Activated CD8-positive, alpha-beta T cell treated with anti-CD3 and anti-CD28 coated beads, Interleukin-2, amount 10 ng/mL, durations not matched to agents 7 days and 5 days (primary cell): Measurements from ENCODE around the gene PGK1. TPM values are rescaled to one million over a fixed set of nuclear protein-coding genes. Genes with fewer than 3 reads are reported as not detected.
A peak's percentile ranks its signal among the peaks of the same experiment; 100 is the strongest.
"Not testable (repeated sequence)": the region's sequence is repeated elsewhere in the genome, so short reads cannot be mapped to it uniquely, and the experiment has no call there.

Experiments used
- ATAC-seq: fragments of 150-1000 bp; cut with Tn5 transposase; one replicate; pipeline ENCODE4 v1.10.0; 2021; ENCODE audit warnings: moderate library complexity
- CTCF ChIA-PET: fragments of 350-600 bp; sonication (Branson Sonifier 250); formaldehyde crosslinking; loops from one replicate; lab custom pipeline; 2021; ENCODE audit warnings: antibody characterized with exemption; lab: Charles Lee
- POLR2A ChIA-PET: fragments of 350-600 bp; sonication (Branson Sonifier 250); formaldehyde crosslinking; loops from one replicate; lab custom pipeline; 2021; ENCODE audit warnings: antibody characterized with exemption; lab: Charles Lee
- DNase-seq: peaks from one replicate; pipeline ENCODE4 v3.0.0-alpha.2; 2020
- H3K27ac Mint-ChIP-seq: one replicate; pipeline ENCODE4 v1.8.0; 2021; ENCODE audit warnings: mild to moderate bottlenecking, mixed read lengths
- H3K27me3 Mint-ChIP-seq: one replicate; pipeline ENCODE4 v1.8.0; 2021; ENCODE audit warnings: low read depth, mixed read lengths
- H3K36me3 Mint-ChIP-seq: one replicate; pipeline ENCODE4 v1.8.0; 2021; ENCODE audit warnings: low read depth, mixed read lengths
- H3K4me1 Mint-ChIP-seq: one replicate; pipeline ENCODE4 v1.8.0; 2021; ENCODE audit warnings: low read depth, mixed read lengths
- H3K4me3 Mint-ChIP-seq: one replicate; pipeline ENCODE4 v1.8.0; 2021; ENCODE audit warnings: mild to moderate bottlenecking, mixed read lengths
- H3K9me3 Mint-ChIP-seq: one replicate; pipeline ENCODE4 v1.8.0; 2022; ENCODE audit warnings: mixed read lengths; ENCODE audit not compliant: insufficient read depth
- total RNA-seq, 2 experiments: library from RNA; stranded (reverse); gene quantifications; one replicate each; pipeline ENCODE4 v1.2.3, GENCODE V29; 2021

The PGK1 gene
- total RNA-seq, 2 experiments from 2014 or later: 1,137 to 1,152 TPM

DNA sequence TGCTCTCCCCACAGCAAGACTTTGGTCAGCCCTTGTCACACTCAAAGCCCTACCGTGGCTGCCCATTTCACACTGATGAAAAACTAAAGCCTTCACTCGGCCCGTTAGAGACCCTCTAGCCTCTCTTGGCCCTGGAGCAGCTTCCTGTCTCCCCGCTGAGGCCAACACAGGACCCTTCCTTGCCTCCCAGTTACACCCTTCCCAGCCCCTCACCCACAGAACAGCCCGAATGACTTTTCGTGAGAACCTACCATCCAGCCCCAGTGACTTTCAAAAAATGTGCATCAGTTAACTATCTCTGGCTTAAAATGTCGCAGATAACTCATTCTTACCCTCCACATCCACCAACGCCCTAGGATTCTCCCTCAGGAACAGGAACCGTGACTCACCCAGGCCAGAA is 36.2 kb downstream of the PGK1 start:
- no peaks in the 10 kb centered on the region for H3K27me3 Mint-ChIP-seq
- ChIA-PET POLR2A (interaction anchor here (0.9 to 1.2 kb wide), 3 partner anchors 10 to 32 kb away, joined by 3 to 4 read pairs (median 3); no protein-coding TSS in a partner anchor), CTCF (interaction anchor here (1.5 kb wide), 1 partner anchor 23 kb away, joined by 4 read pairs; no protein-coding TSS in a partner anchor)
- ATAC-seq (no peak), DNase-seq (no peak)
- peak overlapping the region; percentile 84 for H3K4me3 Mint-ChIP-seq
- no peaks in the 10 kb centered on the region for H3K9me3 Mint-ChIP-seq
- peak overlapping the region; percentile 61 for H3K27ac Mint-ChIP-seq
- H3K36me3 Mint-ChIP-seq: no peaks in the 10 kb centered on the region
- peaks cover 11% of the 10 kb centered on the region for H3K4me1 Mint-ChIP-seq

DNA sequence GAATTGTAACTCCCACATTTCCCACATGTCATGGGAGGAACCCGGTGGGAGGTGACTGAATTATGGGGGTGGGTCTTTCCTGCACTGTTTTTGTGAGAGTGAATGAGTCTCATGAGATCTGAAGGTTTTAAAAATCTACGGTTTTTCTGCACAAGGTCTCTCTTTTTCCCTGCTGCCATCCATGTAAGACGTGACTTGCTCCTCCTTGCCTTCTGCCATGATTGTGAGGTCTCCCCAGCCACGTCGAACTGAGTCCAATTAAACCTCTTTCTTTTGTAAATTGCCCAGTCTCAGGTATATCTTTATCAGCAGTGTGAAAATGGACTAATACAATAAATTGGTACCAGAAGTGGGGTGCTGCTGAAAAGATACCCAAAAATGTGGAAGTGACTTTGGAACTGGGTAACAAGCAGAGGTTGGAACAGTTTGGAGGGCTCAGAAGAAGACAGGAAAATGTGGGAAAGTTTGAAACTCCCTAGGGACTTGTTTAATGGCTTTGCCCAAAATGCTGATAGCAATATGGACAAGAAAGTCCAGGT is 43.0 kb downstream of the PGK1 start:
- CTCF ChIA-PET, POLR2A ChIA-PET, H3K27ac Mint-ChIP-seq, H3K27me3 Mint-ChIP-seq, ATAC-seq, DNase-seq, H3K36me3 Mint-ChIP-seq, H3K4me1 Mint-ChIP-seq, H3K4me3 Mint-ChIP-seq: not testable (repeated sequence)
- H3K9me3 Mint-ChIP-seq: peaks cover 23% of the 10 kb centered on the region

DNA sequence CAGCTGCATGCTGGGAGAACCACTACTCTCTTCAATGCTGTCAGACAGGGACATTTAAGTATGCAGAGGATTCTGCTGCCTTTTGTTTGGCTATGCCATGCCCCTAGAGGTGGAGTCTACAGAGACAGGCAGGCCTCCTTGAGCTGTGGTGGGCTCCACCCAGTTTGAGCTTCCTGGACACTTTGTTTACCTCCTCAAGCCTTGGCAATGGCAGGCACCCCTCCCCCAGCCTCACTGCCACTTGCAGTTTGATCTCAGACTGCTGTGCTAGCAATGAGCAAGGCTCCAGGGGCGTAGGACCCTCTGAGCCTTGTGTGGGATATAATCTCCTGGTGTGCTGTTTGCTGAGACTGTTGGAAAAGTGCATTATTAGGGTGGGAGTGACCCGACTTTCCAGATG is 53.3 kb downstream of the PGK1 start:
- H3K4me3 Mint-ChIP-seq, DNase-seq, H3K9me3 Mint-ChIP-seq, H3K4me1 Mint-ChIP-seq, H3K27ac Mint-ChIP-seq, CTCF ChIA-PET, H3K27me3 Mint-ChIP-seq, POLR2A ChIA-PET, H3K36me3 Mint-ChIP-seq, ATAC-seq: not testable (repeated sequence)

DNA sequence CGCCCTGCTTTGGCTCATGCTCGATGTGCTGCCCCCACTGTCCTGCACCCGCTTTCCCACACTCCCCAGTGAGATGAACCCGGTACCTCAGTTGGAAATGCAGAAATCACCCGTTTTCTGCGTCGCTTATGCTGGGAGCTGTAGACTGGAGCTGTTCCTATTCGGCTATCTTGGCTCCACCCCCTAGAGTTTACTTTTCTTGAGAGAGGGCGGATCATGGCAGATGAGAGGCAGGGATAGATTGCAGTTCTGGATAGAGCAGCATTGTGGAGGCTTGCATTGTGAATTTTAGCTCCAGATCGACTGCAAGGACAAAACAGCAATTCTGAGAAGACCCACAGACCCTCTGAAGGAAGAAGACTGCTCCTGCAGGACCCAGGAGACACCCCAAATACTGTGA is 53.8 kb downstream of the PGK1 start:
- H3K36me3 Mint-ChIP-seq, H3K27me3 Mint-ChIP-seq, H3K9me3 Mint-ChIP-seq, POLR2A ChIA-PET, H3K4me1 Mint-ChIP-seq, DNase-seq, CTCF ChIA-PET, H3K4me3 Mint-ChIP-seq, H3K27ac Mint-ChIP-seq, ATAC-seq: not testable (repeated sequence)

DNA sequence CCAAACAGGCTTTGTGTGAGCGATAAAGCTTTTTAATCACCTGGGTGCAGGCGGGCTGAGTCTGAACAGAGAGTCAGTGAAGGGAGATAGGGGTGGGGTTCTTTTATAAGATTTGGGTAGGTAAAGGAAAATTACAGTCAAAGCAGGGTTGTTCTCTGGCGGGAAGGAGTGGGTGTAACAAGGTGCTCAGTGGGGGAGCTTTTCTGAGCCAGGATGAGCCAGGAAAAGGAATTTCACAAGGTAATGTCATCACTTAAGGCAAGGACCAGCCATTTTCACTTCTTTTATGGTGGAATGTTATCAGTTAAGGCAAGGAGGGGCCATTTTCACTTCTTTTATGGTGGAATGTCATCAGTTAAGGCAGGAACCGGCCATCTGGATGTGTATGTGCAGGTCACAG is 56.7 kb downstream of the PGK1 start:
- H3K4me1 Mint-ChIP-seq, H3K4me3 Mint-ChIP-seq, H3K9me3 Mint-ChIP-seq, H3K27me3 Mint-ChIP-seq, H3K36me3 Mint-ChIP-seq, DNase-seq, H3K27ac Mint-ChIP-seq, ATAC-seq, POLR2A ChIA-PET, CTCF ChIA-PET: not testable (repeated sequence)

DNA sequence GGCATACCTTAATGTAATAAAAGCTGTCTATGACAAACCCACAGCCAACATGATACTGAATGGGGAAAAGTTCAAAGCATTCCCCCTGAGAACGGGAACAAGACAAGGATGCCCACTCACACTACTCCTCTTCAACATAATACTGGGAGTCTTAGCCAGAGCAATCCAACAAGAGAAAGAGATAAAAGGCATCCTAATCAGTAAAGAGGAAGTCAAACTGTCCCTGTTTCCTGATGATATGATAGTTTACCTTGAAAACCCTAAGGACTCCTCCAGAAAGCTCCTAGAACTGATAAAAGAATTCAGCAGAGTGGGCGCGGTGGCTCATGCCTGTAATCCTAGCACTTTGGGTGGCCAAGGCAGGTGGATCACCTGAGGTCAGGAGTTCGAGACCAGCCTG is 59.1 kb downstream of the PGK1 start:
- H3K27ac Mint-ChIP-seq, H3K36me3 Mint-ChIP-seq: not testable (repeated sequence)

DNA sequence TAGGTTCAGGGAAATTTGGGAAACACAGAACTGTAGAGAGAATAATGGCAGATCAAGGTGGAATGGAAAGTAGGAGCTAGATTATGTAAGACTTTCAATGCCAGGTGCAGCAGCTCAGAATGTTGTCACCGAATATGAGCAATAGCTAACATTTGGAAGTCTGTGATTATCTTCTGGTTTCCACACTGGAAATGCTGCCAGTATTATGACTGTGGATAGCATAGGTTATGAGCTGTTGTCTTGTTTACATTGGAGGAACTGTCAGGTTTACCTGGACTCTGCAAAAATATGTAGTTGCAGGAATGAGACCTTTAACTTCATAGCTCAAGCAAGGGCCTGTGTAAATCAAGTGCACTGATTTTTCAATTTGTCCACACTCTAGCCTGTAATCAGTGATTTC is 61.4 kb downstream of the PGK1 start:
- H3K27me3 Mint-ChIP-seq: no peaks in the 10 kb centered on the region
- CTCF ChIA-PET: no interaction called here
- H3K9me3 Mint-ChIP-seq: no peaks in the 10 kb centered on the region
- H3K4me1 Mint-ChIP-seq: peaks cover 4% of the 10 kb centered on the region
- ATAC-seq: no peak
- H3K4me3 Mint-ChIP-seq: no peak overlapping the region
- POLR2A ChIA-PET: no interaction called here
- H3K36me3 Mint-ChIP-seq: no peaks in the 10 kb centered on the region
- H3K27ac Mint-ChIP-seq: no peak overlapping the region
- no peak for DNase-seq

More for the DNA sequence above, 59.1 kb downstream of the PGK1 start:
- H3K4me3 Mint-ChIP-seq, H3K27me3 Mint-ChIP-seq, DNase-seq, H3K4me1 Mint-ChIP-seq, ATAC-seq, CTCF ChIA-PET, POLR2A ChIA-PET, H3K9me3 Mint-ChIP-seq: not testable (repeated sequence)

DNA sequence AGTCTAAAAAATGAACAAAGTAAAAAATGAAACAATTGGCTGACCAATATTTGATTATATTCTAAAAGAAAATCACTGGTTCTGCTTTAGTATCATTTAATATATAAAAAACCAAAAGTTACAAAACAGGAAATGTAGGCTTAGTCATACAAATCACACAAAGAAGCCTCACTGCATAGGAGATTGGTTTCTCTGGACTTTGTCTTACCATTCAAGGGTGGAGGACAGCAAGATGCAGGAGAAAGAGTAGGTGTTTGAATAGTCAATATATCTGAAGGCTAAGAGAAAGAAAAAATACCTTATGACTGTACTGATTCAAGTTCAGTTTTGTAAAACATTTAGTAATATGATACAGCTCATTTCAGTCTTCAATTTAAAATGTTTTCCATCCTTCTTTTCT is 64.0 kb downstream of the PGK1 start:
- no peak for DNase-seq
- Mint-ChIP-seq H3K9me3 (no peaks in the 10 kb centered on the region), H3K36me3 (no peaks in the 10 kb centered on the region), H3K4me3 (no peak overlapping the region), H3K27me3 (no peaks in the 10 kb centered on the region), H3K4me1 (peaks cover 2% of the 10 kb centered on the region), H3K27ac (no peak overlapping the region)
- POLR2A ChIA-PET: interaction anchor here (0.6 to 0.8 kb wide), 2 partner anchors 28 to 388 kb away, joined by 3 to 4 read pairs; partner anchors contain the start of gene TAF9B
- ATAC-seq: no peak
- CTCF ChIA-PET: no interaction called here

Other genes starting within 250 kb of the PGK1 start
- 10 to 100 TPM; 50.2 to 51.6 TPM for gene MAGT1, start 208.8 kb upstream of the PGK1 start, total RNA-seq
- gene COX7B, start 204.8 kb upstream of the PGK1 start, total RNA-seq: 100 to 1,000 TPM; 329 to 334 TPM
- gene ATP7A, start 193.6 kb upstream of the PGK1 start, total RNA-seq: 1 to 10 TPM; 8.6 to 8.8 TPM
- 1 to 10 TPM in 1 of 2 experiments, under 1 TPM in 1; 0.52 to 1.1 TPM for gene PGAM4, start 134.6 kb upstream of the PGK1 start, total RNA-seq
- gene TAF9B, start 35.4 kb downstream of the PGK1 start, total RNA-seq: 10 to 100 TPM; 16.6 to 19.0 TPM
- gene CYSLTR1, start 223.4 kb downstream of the PGK1 start, total RNA-seq: 1 to 10 TPM; 2.8 to 3.3 TPM